Liver (tissue), 9 donors: ENCODE results near the gene CAMKV. TPM values are rescaled to one million over a fixed set of nuclear protein-coding genes. Genes with fewer than 3 reads are reported as not detected.

Source experiments
- DNase-seq: peaks from one replicate; pipeline ENCODE4 v3.0.0-alpha.2; 2017; ENCODE audit warnings: low spot score
- H3K27ac ChIP-seq, 2 donors: one replicate each; pipeline ENCODE4 v1.7.0; 2013; ENCODE audit warnings: inconsistent platforms in 2 of 2, low read length in 2 of 2, control low read depth in 1 of 2, low read depth in 1 of 2, mild to moderate bottlenecking in 1 of 2
- H3K27me3 ChIP-seq, 4 donors: one replicate each; pipeline versions ENCODE4 v1.6.1 to v1.7.0; 2013; ENCODE audit warnings: low read length in 3 of 4, inconsistent platforms in 1 of 4, mild to moderate bottlenecking in 1 of 4, moderate library complexity in 1 of 4; ENCODE audit not compliant: control insufficient read depth in 4 of 4, insufficient read depth in 4 of 4
- H3K36me3 ChIP-seq, 4 donors: one replicate each; pipeline versions ENCODE4 v1.6.1 to v1.7.0; 2013; ENCODE audit warnings: low read length in 3 of 4, mild to moderate bottlenecking in 3 of 4, low read depth in 1 of 4, moderate library complexity in 1 of 4; ENCODE audit not compliant: control insufficient read depth in 4 of 4, insufficient read depth in 3 of 4
- H3K4me1 ChIP-seq, 4 donors: one replicate each; pipeline versions ENCODE4 v1.6.1 to v1.7.0; 2013; ENCODE audit warnings: low read length in 3 of 4, mild to moderate bottlenecking in 3 of 4, moderate library complexity in 1 of 4; ENCODE audit not compliant: control insufficient read depth in 4 of 4, insufficient read depth in 4 of 4
- H3K4me3 ChIP-seq, 3 donors: one replicate each; pipeline versions ENCODE4 v1.6.1 to v1.7.0; 2013; ENCODE audit warnings: low read length in 3 of 3, control low read depth in 1 of 3, low read depth in 1 of 3, mild to moderate bottlenecking in 1 of 3
- H3K9ac ChIP-seq, 2 donors: one replicate each; pipeline ENCODE4 v1.7.0; 2013; ENCODE audit warnings: low read length in 2 of 2, mild to moderate bottlenecking in 2 of 2, moderate library complexity in 2 of 2, control low read depth in 1 of 2, low read depth in 1 of 2
- H3K9me3 ChIP-seq, 4 donors: one replicate each; pipeline versions ENCODE4 v1.6.1 to v1.7.0; 2013; ENCODE audit warnings: low read length in 3 of 4; ENCODE audit not compliant: control insufficient read depth in 4 of 4
- ATF3 ChIP-seq: IDR thresholded peaks from 2 replicates; pipeline ENCODE4 v1.6.1; 2016; ENCODE audit warnings: antibody characterized with exemption
- CTCF ChIP-seq: fragments of 150-350 bp; IDR thresholded peaks from 2 replicates; pipeline ENCODE4 v1.5.1; 2017; ENCODE audit warnings: improper control_type of control experiment, low read depth, low read length; ENCODE audit not compliant: missing input control
- EGR1 ChIP-seq, 2 donors: IDR thresholded peaks; 2 replicates each; pipeline ENCODE4 v1.6.1; 2016 to 2018; ENCODE audit warnings: antibody characterized with exemption in 2 of 2, low read depth in 2 of 2
- FOXA2 ChIP-seq: IDR thresholded peaks from 2 replicates; pipeline ENCODE4 v1.6.1; 2016; ENCODE audit warnings: antibody characterized with exemption
- GABPA ChIP-seq, 2 donors: IDR thresholded peaks in 1 of 2; conservative IDR thresholded peaks in 1 of 2; 2 replicates each; pipeline ENCODE4 v1.6.1; 2016; ENCODE audit warnings: antibody characterized with exemption in 2 of 2, mild to moderate bottlenecking in 1 of 2, moderate library complexity in 1 of 2
- HNF4G ChIP-seq: IDR thresholded peaks from 2 replicates; pipeline ENCODE4 v1.6.1; 2016; ENCODE audit warnings: antibody characterized with exemption
- JUND ChIP-seq, 2 donors: IDR thresholded peaks; 2 replicates each; pipeline ENCODE4 v1.6.1; 2016; ENCODE audit warnings: antibody characterized with exemption in 2 of 2
- MAX ChIP-seq: IDR thresholded peaks from 2 replicates; pipeline ENCODE4 v1.6.1; 2016; ENCODE audit warnings: antibody characterized with exemption
- NR2F2 ChIP-seq: IDR thresholded peaks from 2 replicates; pipeline ENCODE4 v1.6.1; 2016; ENCODE audit warnings: antibody characterized with exemption
- RAD21 ChIP-seq, 2 donors: IDR thresholded peaks; 2 replicates each; pipeline ENCODE4 v1.6.1; 2016; ENCODE audit warnings: antibody characterized with exemption in 2 of 2, mild to moderate bottlenecking in 2 of 2
- SP1 ChIP-seq: IDR thresholded peaks from 2 replicates; pipeline ENCODE4 v1.6.1; 2018; ENCODE audit warnings: antibody characterized with exemption, mild to moderate bottlenecking
- TAF1 ChIP-seq: conservative IDR thresholded peaks from 2 replicates; pipeline ENCODE4 v1.6.1; 2016; ENCODE audit warnings: antibody characterized with exemption, mild to moderate bottlenecking
- YY1 ChIP-seq: IDR thresholded peaks from 2 replicates; pipeline ENCODE4 v1.6.1; 2016; ENCODE audit warnings: antibody characterized with exemption, mild to moderate bottlenecking
- ZBTB33 ChIP-seq: IDR thresholded peaks from 2 replicates; pipeline ENCODE4 v1.6.1; 2016; ENCODE audit warnings: antibody characterized with exemption
- WGBS: extraction: QIAGEN DNeasy Blood & Tissue Kit; methylation state at CpG from one replicate; pipeline ENCODE4 v1.1.7; 2013; 5-methylcytosine and 5-hydroxymethylcytosine counted together
- polyA plus RNA-seq, 2 donors: library from polyadenylated mRNA; stranded (reverse) in 1 of 2; unstranded in 1 of 2; fragments of 200-250 nt in 1 of 2; fragments of >200 nt in 1 of 2; fragmentation: Nextera tagmentation in 1 of 2; extraction: Ambion mirVana in 1 of 2; gene quantifications; one replicate each; pipeline versions ENCODE4 v1.2.1 to v1.2.3, GENCODE V29; 2013 to 2015
- total RNA-seq, 2 donors: library from RNA; depleted of rRNA; stranded (reverse); fragments of >200 nt; gene quantifications; one replicate each; pipeline ENCODE4 v1.2.3, GENCODE V29; 2014
- donor health status: healthy.
- donor health status: healthy.
- donor health status: healthy.
- donor health status: healthy.
- donor health status: healthy.

Gene CAMKV
- total and polyA plus RNA-seq, 4 donors: not detected

GRCh38 chr3:49878686-49879085, 9.0 kb upstream of the CAMKV start:
- no peak overlapping the region for H3K9ac ChIP-seq
- DNase-seq: no peak
- TF ChIP-seq YY1 (no peak), JUND (IDR thresholded peaks at IDR 0.05) (no peak), ZBTB33 (no peak), MAX (no peak), ATF3 (no peak), EGR1 (IDR thresholded peaks at IDR 0.05; ENCODE audit: low read depth in 2 of 2) (no peak), RAD21 (IDR thresholded peaks at IDR 0.05) (no peak), GABPA (IDR thresholded peaks at IDR 0.05 in 1 of 2, conservative IDR thresholded peaks at IDR 0.05 in 1 of 2) (no peak), CTCF (no peak), TAF1 (no peak), SP1 (no peak), FOXA2 (no peak)
- no peaks in the 10 kb centered on the region for H3K36me3 ChIP-seq
- peaks cover 0 to 9% (median 0%) of the 10 kb centered on the region in 4 donors for H3K4me1 ChIP-seq
- no peaks in the 10 kb centered on the region for H3K27me3 ChIP-seq
- no peak overlapping the region for H3K27ac ChIP-seq
- H3K4me3 ChIP-seq: no peak overlapping the region
- no peaks in the 10 kb centered on the region for H3K9me3 ChIP-seq

- Histone ChIP-seq H3K9ac (no peak overlapping the region), H3K27me3 (no peaks in the 10 kb centered on the region), H3K9me3 (no peaks in the 10 kb centered on the region), H3K27ac (no peak overlapping the region), H3K36me3 (no peaks in the 10 kb centered on the region), H3K4me1 (peaks cover 0 to 9% (median 0%) of the 10 kb centered on the region in 4 donors), H3K4me3 (no peak overlapping the region)
- 89% methylated on average over 2 of the region's 2 CpGs for WGBS
- DNase-seq: no peak
- TF ChIP-seq HNF4G (no peak), JUND (IDR thresholded peaks at IDR 0.05) (no peak), NR2F2 (no peak)
Measured at GRCh38 chr3:49877716-49878115, 8.0 kb upstream of the CAMKV start.

GRCh38 chr3:49876567-49876966, 6.9 kb upstream of the CAMKV start:
- Histone ChIP-seq H3K9ac (no peak overlapping the region), H3K27me3 (no peaks in the 10 kb centered on the region), H3K27ac (no peak overlapping the region), H3K4me3 (no peak overlapping the region), H3K9me3 (no peaks in the 10 kb centered on the region), H3K4me1 (peaks cover 0 to 1% (median 0%) of the 10 kb centered on the region in 4 donors), H3K36me3 (no peaks in the 10 kb centered on the region)
- DNase-seq: no peak
- no peak for TF ChIP-seq ZBTB33
- WGBS: 85% methylated on average over 5 of the region's 5 CpGs
